GM19372 (cell line): Measurements from ENCODE around the gene IQCN.
A peak's percentile ranks its signal among the peaks of the same experiment; 100 is the strongest.

Experiments used
- ATAC-seq: cut with Tn5 transposase; IDR thresholded peaks from one replicate; pipeline ENCODE4 v1.9.1; 2021; ENCODE audit warnings: mild to moderate bottlenecking, low read depth, moderate library complexity; ENCODE audit not compliant: unreplicated experiment

IQCN gene

DNA sequence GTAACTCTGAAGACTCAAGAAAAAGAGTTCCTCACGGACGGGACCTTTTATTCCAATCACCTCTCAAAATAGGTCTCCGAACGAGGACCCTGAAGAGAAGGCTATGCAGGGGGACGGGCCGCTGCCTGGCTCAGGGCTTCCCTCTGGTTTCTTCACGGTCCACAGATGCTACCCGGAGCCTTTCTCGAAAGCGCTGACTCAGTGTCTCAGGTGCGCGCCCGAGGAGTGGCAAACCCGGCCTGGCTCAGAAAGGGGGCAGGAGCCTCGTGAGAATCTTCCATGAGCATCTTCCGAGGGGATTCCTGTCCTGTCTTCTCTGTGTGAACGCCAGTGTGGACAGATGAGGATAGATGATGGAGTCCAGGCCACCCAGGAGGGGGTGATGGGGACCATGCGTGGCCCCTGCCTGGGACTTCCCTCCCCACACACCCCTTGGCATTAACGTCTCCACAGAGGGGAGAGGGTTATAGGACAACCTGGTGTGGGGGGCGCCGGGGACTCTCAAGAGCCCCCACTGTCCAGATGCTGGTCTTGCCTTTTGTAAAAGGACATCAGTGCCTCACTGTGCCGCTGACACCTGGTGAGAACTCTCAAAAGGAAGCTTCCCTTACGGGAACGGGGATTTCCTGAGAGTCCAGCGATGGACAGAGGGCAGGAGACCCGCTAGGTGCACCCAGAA lies 32.1 kb upstream of the IQCN start:
- no peak for ATAC-seq

DNA sequence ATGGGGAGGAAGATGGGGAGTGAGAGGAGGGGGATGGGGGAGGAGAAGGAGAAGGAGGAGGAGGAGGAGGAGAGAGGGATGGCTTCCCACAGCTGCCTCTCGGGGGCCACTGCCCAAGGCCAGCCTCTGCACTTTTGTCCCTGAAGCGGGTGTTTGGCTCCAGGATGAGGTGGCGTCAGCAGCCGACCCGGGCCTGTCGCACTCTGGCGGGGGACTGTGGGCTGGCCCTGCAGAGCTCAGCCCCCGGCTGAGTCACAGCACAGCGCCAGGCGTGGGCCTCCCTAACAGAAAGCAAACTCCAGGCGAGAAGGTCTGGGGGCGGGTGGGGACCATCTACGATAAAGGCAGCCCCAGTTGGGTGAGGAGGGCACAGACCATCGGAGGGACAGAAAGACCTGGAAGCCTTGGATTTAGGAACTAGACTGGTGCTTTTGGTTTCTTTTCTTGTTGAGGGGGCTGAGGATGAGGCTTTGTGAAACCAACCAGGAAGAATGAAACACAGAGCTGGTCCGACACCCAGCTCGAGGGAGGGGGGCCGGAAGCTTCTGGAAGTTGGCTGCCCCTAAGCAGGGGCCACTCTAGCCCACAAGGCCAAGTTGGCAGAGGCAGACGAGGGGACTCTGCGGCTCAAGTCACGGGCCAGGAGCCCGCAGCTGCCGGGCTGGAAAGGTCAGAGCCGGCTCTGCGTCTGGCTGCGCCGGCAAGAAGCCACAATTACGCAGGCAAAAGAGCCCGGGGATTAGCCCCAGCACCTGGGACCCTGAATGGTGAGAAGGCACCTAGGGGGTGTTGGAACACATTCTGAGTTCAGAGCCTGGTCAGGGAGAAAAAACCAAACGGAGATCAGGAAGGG lies 30.4 kb upstream of the IQCN start:
- ATAC-seq, result no peak

DNA sequence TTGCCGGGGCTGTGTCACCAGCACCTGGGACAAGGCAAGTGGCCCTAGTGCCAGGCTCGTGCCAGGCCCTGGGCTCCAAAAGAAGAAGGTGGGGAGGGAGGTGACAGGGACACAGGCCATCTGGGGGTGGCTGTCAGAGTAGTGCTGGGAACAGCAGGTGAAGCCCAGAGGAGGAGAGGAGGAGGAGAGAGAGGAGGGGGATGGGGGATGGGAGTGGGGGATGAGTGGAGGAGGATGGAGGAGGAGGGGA lies 29.9 kb upstream of the IQCN start:
- no peak for ATAC-seq

DNA sequence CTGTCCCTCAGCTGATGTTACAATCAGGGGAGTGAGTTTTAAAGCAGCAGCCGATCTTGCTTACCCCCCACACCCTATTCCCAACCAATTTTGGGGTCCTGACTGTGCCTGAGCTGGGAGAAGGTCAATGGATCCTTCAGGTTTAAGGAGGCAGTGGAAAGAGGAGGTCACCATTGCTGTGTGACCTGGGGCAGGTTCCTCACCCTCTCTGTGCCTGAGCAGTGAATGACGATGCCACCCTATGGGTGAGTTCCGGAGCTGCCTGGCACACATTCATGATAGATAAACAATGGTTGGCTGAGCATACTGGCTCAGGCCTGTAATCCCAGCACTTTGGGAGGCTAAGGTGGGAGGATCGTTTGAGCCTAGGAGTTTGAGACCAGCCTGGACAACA lies 27.5 kb upstream of the IQCN start:
- ATAC-seq, result no peak

DNA sequence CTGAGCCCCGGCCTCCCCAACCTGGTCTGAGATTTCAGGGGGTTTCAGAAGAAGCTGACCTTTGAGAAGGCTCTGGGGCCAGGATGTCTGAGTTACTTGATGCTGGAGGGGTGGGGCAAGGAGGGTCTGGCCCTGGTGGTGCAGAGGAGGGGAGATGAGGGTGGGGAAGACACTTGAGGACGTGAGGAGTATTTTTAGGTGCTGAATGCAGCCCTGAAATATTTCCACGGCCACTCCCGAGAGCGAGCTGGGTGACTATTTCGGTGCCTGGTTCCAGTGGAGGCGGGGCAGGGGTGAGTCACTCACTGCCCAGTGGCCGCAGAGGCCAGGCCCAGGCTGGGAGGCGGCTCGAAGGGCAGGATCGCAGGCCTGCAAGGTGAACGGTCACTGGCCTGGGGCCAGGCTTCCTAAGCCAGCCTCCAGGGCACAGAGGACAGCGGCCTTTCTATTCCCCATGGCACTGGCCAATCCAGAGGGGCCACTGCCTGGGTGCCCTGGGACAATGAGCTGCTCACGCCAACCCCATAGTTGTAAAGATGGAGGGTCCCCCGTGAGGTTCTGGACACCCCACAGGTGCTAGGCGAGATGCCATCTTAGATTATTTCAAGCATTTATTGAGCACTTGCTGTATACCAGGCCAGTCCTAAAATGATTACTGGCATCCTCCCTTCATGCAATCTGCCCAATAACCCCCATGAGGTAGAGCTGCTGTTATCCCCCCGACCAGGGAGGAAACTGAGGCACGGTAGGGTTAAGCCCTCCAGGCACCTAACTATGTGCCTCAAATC lies 26.9 kb upstream of the IQCN start:
- no peak for ATAC-seq

DNA sequence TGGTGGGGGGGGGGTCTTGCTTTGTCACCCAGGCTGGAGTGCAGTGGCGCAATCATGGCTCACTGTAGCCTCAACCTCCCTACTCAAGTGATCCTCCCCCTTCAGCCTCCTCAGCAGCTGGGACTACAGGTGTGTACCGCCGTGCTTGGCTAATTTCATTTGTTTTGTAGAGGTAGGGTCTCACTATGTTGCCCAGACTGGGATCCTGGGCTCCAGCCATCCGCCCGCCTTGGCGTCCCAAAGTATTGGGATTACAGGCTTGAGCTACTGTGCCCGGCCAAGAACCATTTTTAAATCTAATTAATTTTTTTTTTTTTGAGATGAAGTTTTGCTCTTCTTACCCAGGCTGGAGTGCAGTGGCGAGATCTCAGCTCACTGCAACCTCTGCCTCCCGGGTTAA lies 25.4 kb upstream of the IQCN start:
- ATAC-seq, result no peak

DNA sequence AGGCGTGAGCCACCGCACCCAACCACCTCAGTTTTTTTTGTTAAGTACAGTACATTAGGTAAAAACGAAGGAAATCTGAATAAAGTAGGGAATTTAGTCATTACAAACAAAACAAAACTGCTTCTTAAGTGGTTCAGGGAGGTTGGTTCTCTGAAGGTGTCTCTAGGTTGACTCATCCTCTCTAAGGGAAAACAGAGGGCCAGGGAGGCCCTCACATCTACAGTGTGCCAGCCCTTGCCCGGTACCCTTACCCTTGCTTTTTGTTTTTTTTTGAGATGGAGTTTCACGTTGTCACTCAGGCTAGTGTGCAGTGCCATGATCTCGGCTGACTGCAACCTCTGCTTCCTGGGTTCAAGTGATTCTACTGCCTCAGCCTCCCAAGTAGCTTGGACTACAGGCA lies 24.3 kb upstream of the IQCN start:
- ATAC-seq, result no peak

DNA sequence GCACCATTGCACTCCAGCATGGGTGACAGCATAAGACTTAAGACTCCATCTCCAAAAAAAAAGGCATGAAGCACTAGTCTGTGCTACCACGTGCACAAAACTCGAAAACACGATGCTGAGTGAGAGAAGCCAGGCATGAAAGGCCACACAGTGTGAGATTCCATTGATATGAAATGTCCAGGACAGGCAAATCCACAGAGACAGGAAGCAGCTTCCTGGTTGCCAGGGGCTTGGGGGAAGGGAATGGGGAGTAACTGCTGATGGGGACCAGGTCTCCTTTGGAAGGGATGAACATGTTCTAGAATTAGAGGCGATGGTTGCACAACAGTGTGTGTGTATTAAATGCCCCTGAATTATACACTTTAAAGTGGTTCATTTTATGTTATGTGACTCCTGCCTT lies 23.1 kb upstream of the IQCN start:
- ATAC-seq, result no peak

DNA sequence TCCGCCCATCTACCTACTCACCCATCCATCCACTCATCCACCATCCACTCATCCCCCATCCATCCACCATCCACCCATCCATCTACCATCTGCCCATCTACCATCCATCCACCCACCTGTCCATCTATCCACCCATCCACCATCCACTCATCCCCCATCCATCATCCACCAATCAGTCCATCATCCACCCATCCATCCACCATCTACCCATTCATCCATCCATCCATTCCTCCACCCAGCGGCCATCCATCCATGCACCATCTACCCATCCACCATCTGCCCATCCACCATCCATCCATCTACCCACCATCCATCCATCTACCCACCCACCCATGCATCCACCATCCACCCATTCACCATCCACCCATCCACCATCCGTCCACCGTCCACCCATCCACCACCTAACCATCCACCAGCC lies 20.8 kb upstream of the IQCN start:
- no peak for ATAC-seq

DNA sequence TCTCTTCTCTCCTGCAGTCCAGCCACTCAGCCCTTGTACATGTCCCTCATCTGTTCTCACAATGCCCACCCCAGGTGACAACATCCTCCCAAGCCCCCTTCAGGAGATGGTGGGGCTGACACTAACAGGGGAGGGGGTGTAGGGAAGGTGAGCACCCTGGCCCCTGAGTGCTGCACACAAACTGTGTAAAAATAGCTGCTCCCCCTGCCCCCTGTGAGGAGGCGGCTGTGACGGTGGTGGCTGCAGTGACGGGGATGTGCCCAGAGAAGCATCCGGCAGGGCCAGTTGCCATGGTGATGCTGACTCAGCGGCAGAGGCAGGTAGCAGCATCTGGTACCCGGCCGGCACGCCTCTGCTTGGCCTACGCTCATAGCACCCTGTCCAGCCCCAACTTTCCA lies 20.2 kb upstream of the IQCN start:
- ATAC-seq, result no peak

DNA sequence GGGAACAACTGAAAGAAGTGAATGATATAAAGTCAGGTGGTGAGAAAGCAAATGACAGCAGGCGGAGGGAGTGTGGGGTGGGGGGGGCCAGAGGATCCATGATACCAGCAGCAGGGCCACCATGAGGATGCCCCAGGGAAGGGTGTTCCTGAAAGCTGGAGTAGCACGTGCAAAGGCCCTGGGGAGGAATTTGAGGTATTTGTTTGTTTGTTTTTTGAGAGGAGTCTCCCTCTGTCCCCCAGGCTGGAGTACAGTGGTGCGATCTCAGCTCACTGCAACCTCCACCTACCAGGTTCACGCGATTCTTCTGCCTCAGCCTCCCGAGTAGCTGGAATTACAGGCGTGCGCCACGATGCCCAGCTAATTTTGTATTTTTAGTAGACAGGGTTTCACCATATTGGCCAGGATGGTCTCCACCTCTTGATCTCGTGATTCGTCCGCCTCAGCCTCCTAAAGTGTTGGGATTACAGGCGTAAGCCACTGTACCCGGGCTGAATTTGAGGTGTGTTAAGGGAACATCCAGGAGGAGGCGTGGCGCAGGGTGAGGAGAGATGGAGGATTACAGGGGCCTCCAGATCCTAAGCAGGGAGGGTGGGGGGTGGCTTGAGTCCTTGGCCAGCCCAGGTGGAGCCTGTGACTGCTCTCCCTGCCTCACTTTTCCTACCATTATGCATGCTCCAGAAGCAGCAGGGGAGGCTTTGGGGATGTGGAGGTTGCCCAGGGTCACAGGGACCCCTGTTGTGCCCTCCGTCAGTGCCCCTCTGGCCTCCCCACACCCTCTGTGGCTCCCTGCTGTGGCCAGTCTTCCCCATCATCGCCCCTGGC lies 19.6 kb upstream of the IQCN start:
- no peak for ATAC-seq

DNA sequence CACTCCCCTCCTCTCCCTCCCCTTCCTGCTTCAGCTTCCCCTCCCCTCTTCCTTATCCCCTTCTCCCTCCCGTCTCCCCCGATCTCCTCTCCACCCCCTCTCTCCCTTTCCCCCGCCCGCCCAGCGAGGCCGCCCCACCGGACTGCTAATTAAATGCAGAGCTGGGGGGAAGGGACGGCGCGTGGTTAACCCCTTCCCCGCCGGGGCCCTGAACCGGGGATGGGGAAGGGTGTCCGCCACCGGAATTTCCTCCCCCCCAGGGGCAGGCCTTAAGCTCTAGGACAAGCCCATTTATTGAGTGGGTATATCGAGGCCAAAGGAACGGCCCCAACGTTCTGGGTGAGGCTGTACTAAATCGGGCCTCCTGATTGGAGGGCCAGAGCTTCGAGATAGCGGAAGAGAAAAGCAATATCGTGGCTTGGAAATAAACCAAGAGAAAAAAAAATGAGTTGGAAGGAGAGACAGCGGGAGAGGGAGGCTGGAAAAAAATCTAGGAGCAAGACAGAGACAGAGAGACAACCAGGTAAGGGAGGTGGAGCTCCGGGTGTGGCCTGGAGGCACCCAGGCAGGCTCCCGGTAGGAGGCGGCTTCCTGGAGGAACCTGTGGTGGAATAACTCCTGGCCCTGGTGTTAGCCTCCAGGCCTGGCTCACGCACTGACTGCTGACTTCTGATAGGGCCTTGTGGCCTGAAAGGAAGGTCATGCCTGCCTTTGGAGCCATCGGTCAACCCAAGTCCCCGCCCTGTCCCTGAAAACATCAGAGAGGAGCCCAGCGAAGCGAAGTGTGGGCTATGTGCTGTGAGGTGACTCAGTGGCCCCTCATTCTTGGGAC lies 18.8 kb upstream of the IQCN start:
- no peak for ATAC-seq

DNA sequence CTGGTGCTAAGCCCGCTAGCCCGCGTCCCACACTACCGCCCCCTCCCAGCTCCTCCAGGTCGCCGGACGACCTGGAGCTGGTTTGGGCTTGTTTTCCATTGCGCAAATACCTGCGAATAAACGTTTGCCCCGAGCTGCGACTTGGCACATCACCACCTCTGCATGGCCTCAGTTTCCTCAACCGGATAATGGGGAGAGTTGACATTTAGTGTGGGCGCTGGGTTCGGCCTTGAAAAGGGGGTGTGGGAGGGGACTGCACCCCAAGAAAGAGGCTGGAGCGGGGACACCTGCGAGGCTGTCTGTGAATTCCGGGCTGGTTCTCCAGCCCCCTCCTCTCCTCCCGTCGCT lies 18.2 kb upstream of the IQCN start:
- ATAC-seq, result no peak

DNA sequence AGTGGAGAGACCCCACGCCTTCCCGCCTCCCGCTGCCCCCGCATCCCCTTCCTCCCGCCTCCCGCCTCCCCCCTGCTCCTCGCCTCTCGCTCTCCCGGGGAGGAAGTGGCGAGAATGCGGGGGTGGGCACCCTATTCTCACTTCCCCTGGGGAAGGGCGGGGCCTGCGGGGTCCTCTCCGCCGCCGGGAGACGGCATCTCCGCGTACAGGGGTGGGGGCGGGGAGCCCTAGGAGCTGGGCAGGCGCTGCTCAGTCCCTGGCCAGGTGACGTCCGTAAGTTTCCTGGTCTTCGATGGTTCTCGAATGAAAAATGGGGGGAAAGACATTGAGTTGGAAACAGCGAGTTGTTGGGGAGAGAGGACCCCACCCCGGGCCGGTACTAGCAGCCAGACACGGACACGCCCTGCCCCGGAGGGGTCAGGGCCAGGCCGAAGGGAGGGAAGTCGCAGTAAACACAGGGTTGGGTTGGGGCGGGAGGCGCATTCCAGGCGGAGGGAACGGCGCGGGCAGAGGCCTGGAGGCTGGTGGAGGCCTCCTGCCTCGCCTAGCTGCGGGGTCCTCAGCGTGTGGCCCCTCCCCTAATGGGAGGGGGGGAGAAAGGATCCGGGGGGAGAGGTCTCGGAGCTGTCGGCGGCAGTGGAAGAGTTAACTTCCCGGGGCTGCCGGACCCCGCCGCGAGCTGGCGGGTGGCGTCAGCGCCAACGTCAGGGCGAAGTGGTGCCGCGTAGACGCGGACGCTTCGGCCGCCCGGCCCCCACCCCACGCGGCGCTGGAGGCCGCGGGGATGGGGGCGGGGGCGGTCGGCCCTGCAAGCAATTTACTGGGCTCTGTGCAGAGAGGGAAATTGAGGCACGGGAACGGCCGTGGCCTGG lies 17.6 kb upstream of the IQCN start:
- ATAC-seq, result peak; percentile 39

DNA sequence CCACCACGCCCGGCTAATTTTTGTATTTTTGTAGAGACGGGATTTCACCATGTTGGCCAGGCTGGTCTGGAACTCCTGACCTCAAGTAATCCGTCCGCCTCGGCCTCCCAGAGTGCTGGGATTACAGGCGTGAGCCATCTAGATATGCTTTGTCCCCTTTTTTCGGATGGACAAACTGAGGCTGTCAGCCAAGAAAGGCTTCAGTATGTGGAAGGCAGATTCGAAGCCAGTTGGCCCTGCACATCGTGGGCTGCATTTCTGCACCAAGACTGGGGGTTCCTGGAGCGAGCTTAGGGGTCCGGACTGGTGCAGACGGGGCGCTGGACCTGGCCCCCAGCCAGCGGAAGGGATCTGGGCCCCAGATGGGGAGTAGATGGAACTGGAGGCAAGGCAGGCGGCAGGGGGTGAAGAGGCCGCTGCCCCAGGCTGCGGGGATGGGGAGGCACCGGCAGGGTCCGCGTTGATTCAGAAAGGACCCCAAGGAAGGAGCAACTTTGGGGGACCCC lies 16.8 kb upstream of the IQCN start:
- peak; percentile 8 for ATAC-seq

DNA sequence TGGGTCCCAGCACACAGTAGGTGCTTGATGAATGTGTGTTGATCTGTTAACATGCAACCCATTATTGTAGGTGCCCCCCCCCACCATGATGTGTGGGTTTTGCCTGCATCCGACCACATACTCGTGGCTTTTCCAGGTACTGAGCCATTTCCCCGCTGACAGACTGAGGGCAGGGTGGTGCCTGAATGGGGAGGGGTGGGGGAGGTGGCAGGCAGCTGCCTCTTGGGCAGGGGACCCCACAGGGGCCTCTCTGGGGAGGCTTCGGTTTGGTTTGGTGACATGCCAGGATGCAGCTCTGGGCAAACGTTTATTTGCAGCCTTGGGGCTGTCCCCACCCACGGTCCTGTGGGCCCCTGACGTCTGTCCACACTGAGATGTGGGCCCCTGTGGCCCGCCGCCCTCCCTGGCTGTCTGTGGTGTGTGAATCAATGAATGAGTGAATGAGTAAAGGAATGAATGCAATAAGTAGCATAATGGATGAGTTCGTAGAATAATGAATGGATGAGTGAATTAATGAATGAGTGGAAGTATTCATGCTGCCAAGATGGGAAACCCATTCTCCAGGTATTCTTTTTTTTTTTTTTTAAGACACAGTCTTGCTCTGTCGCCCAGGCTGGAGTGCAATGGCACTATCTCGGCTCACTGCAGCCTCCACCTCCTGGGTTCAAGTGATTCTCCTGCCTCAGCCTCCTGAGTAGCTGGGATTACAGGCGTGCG lies 16.2 kb upstream of the IQCN start:
- ATAC-seq, result peak; percentile 40

DNA sequence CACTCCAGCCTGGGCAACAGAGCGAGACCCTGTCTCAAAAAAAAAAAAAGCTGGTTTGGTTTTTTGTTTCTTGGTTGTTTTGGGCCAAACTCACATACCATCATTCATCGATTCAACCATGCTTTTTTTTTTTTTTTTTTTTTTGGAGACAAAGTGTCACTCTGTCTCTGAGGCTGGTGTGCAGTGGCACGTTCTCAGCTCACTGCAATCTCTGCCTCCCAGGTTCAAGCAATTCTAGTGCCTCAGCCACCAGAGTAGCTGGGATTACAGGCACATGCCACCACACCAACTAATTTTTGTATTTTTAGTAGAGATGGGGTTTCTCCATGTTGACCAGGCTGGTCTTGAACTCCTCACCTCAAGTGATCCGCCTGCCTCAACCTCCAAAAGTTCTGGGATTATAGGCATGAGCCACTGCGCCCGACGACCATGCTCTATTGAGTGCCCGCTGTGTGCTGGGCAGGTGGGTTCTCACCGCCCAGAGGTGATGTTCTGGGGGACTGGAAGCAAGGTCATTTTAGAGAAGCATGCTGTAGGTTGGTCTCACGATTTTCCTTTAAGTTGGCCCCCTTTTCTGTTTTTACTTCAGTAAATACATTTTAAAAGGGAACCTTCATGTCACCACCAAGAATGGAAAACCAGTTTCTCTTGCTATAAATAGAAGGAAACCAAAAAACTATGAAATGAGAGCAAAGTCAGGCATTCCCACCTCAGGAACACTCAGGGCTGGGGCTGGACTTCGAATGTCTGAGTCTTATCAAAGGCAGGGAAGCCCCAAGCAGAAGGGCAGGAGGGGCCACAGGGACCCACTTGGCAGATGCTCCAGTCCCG lies 15.4 kb upstream of the IQCN start:
- no peak for ATAC-seq
